ENCODE measurements around the gene NSD2.

- TF ChIP-seq POLR2A (IDR thresholded peaks at IDR 0.05), result no peak
- TF ChIP-seq CTCF (IDR thresholded peaks at IDR 0.05), result no peak
Measured at GRCh38 chr4:1823545-1823932, 47.7 kb upstream of the NSD2 start.
